GM19043 (cell line): ENCODE results near the gene OTX1.
"Not testable (repeated sequence)": the region's sequence is repeated elsewhere in the genome, so short reads cannot be mapped to it uniquely, and the experiment has no call there.

Source experiments
- ATAC-seq: cut with Tn5 transposase; IDR thresholded peaks from one replicate; pipeline ENCODE4 v1.9.1; 2021; ENCODE audit warnings: low read depth; ENCODE audit not compliant: unreplicated experiment

The OTX1 gene

DNA sequence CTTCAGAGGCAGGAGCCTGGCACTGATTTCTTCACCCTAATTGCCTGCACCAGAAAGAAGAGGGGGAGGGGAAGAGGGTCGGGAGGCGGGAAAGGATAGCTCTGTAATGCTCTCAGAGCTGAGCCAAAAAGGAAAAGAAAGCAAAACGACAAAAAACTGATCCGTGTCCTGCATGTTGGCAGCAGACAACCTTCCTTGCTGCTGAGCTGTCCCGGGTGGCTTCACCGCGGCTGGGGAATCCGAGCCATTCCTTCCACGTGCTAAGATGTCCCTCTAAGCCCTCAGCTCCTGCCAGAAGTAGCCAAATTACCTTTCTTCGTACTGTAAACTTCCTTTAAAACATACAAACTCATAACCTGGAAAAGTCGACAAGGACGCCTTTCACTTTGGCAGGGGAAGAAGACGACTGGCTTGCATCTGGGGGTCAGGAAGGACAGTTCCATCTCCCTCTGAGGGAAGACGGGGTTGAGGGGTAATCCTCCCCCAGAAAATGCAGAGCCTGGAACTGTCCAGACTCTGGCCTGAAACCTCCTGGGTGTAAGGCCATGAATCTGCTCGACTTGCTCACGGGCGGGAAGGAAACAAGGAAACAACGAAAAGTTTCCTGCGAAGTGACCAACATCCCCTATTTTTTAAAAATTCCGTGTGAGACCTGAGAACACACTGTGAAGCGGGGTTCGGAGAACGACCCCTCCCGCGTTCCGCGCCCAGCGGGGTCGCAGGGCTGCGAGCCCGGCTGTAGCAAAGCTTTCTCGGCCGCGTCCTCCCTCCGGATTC is 7.7 kb downstream of the OTX1 start:
- no peak for ATAC-seq

DNA sequence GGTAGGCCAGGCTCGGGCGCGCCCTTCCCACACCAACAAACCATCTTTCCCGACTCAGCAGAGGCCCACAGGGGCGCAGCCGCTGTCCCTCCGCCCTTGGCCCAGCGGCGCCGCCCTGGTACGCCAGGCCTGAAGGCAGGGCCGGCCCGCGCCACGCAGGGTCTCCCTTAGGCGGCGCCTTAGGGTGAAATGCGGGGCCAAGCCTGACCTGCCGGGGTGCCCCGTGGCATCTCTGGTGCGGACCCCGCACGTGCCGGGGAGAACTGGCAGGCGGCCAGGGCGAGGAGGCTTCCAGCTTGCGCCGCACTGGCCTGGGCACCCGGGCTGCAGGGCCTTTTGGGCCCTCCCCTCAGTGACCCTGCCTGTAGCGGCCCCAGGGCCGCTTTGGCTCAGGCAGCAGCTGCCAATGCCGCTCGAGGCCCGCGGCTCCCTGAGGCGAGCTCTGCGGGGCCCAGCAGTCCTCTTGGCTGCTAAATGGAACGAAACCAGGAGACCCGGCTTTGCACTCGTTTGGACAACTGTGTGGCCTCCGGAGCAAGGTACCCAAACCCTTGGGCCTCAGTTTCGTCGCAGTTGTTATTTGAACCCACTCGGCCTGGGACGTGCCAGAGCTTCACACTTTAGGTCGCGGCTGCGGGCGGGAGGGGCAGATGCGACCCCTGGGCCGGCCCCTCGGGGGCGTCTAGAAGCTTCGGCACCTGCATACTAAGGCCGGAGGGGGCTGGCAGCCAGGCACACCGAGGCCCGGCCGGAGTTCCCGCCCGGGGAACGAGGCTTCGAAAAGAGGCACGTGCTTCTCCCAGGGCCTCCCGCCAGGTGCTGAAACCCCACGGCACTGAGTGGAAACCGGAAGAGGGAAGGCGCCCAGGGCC is 8.5 kb downstream of the OTX1 start:
- no peak for ATAC-seq

DNA sequence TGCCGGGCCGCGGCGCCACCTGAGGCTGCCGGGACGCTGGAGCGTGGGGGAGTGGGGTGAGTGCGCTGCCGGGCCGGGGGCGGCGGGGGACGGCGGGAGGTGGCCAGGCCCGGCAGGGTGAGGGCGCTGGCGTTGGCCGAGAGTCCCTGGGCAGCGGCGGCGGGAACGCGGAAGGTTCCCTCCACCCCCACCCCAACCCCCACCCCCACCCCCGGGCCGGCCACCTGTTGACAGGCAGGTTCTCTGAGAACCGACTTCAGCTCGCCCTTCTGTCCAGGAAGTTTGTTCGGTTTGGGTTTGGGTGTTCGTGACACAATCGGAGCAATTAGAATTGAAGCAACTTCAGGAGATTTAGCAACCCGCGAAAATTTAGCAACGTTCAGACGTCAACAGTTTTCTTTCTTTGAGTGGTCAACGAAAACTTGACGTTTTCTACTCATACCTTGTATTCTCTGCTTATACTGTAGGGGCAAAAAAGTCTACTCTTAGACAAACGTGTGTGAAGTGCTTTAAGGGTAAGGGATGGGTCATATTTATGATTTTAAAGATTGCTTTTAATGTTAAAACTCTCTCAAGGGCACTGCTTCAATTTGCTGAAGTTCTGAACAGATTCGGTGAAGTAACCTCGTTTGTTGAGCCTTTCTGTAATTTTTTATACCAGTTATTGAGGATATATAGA is 9.3 kb downstream of the OTX1 start:
- ATAC-seq, result no peak

DNA sequence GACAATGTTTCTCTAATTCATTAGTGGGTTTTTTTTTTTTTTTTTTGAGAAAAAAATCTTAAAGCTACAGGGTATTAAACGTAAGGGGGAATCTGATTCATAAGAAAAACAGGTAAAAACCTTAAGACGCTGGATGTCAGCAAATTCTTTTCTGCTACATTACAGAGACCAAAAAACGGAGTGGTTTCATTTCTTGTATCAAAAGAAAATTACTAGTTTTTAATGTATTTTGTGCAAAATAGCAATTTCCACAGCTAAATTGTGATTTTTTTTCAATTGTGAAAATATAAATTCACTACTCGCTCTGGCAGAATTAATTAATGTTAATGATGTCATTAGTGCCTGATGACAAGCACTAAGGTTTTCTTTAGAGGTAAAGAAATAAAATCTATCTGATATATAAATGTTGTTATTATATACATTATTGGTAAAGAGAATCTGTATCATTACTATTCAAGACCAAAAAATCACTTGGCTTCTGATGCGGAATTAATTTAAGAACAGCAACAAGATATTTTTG is 9.9 kb downstream of the OTX1 start:
- ATAC-seq, result no peak

DNA sequence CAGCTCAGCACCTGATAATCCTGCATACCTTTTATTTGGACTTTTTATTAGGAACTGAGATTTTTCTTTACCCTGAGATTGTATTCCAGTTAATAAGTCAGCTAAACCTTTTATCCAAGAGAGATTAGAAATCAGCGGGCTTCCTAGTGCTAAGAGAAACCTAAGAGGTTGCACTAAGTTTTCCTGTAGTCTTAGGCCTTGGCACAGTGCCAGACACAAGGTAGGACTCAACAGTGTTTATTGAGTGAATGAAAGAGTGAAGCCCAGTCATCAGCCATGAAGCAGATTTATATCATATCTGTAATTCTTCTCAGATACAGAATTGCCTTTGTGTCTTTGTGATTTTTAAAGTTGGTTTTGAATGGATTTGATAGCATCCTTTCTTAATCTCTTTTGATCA is 13.6 kb downstream of the OTX1 start:
- ATAC-seq, result no peak

DNA sequence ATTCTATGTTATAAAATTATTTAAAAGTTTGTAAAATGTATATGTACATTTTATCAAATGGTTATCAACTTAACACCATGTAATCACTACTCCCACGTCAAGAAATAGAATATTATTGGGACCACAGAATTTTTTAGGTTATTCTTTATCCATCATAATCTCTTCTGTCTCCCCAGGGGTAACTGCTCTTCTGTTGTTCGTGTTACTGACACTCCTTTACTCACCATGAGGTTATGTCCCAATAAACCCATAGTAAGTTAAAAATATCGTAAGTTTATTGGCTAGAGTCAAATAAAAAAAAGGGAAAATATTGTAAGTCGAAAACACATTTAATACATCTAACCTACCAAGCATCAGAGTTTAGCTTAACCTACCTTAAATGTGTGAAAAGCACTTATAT is 14.0 kb downstream of the OTX1 start:
- ATAC-seq, result no peak

DNA sequence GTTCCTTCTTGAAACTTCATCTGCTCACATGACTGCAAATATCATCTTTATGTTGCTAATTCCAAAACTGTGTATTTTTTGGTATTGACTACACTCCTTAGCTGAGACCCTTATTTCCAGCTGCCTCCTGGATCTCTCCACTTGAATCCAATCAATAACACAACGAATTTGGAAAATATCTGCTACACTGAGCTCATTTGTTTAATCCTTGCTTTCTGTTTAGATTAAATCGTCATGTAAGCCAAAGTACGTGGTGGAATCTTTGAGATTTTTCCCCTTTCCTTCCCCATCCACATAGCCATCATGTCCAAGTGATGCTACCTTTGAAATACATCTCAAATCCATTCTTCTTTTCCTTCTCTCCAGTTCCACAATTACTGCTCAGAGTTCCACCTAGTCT is 15.6 kb downstream of the OTX1 start:
- no peak for ATAC-seq

DNA sequence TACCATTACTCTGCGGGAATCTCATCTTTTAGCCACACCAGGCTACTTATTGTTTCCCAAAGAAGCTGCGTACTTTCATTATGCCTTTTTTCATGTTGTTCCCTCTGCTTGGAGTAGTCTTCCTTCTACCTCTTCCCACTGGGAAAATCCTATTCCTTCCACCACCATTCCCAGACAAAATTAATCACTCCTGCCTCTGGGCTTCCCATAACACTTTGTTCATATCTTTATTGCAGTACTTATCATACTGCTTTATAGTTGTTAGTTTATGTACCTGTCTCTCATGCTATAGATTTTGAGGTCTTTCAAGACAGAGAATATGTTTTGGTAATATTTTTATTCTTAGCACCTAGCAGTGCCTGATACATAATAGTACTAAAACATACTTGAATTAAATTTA is 16.2 kb downstream of the OTX1 start:
- ATAC-seq, result no peak

DNA sequence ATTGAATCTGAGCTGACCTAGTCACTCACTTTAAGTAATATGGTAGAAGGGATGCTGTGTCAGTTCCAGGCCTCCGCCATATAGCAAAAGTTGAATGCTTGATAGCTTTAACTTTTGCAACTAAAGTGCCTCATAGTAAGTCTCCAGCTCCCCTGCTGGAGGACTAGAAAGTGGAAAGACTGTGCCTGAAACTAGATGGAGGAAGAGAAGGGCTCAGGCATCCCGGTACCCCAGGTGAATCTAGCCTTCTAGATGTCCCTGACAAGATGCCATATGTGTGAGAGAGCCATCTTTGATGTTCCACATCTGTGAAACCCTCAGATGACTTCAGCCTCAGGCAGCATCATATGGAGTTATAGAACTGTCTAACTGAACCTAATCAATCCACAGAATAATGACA is 21.0 kb downstream of the OTX1 start:
- ATAC-seq, result no peak

DNA sequence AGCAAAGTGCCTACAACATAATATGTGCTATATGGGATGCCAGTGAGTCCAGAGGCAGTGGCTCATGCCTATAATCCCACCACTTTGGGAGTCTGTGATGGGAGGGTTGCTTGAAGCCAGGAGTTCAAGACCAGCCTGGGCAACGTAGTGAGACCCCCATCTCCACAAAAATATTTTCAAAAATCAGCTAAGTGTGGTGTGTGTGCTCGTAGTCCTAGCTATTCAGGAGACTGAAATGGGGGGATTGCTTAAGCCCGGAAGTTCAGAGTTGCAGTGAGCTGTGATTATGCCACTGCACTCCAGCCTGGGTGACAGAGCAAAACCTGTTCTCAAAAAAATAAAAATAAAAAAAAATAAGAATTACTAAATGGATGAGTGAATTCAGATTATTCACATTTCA is 23.4 kb downstream of the OTX1 start:
- ATAC-seq, result no peak

DNA sequence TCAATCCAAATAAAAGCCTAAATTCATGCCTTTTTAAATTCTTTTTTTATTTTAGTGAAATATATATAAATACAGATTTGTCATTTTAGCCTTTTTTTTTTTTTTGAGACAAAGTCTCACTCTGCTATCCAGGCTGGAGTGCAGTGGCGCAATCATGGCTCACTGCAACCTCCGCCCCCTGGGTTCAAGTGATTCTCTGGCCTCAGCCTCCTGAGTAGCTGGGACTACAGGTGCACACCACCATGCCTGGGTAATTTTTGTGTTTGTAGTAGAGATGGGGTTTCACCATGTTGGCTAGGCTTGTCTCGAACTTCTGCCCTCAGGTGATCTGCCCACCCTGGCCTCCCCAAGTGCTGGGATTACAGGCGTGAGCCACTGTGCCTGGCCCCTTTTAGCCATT is 23.8 kb downstream of the OTX1 start:
- ATAC-seq, result not testable (repeated sequence)

DNA sequence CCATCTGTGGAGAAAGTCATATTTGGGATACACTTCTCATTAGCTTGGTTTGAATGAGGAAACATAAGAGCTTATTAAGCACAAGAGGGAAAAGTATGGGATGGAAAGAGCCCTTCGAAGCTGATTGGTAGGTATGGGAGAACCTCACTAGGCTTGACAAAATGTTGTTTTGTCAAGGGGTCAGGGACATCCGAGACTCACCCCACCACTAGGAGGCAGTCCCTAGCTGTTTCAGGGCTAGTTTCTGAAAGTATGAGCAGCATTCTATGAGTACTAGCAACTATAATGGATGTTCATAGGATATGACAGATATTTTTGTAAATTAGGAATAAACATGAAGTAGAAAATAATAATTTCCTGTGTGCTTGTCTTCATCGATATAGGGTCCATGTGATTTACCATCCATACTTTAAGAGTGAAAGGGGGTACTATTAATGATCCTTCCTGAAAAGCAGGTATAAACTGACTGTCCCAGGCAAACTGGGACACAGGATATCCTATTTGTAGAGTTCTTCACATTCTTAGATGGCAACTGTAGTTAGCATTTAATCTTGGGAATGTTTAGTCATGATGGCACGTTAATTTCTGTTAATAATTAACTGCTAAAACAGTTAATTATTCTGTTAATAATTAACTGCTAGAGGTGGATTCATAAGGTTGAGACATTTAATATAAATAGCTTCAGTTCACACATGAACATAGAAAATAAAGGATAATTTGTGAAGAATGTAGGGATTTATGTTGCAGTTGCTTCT is 28.4 kb downstream of the OTX1 start:
- ATAC-seq, result no peak

DNA sequence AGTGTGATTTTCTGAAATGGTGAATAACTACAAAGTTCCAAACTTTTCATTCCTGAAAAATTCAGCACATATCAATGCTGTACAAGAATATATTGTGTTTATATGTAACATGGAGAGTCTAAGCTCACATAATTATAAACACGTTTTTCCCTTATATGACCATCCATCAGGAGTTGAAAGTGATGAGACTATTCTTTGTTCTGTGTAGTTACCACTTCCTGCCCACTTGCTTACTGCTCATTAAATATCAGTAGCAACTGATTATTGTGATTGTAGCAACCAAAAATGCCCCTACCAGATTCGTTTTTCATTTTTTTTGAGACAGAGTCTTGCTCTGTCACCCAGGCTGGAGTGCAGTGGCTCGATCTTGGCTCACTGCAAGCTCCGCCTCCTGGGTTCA is 30.8 kb downstream of the OTX1 start:
- ATAC-seq, result no peak

DNA sequence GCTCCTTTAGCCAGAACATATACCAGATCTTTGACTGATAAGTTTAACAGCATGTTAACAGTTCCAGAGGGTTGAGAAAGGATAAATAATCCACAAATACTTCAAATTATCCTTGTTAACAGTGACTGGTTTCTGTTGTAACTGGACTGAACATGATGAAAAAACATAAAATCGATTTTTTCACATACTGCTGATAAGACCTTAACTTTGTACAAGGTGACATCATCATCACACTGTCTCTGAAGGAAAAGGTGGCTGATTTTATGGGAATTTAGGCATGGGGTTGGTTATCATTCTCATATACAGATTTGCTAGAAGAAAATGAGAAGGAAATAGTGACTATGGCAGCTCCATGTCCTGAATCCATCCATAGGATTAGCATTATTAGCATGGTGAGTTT is 36.1 kb downstream of the OTX1 start:
- no peak for ATAC-seq

DNA sequence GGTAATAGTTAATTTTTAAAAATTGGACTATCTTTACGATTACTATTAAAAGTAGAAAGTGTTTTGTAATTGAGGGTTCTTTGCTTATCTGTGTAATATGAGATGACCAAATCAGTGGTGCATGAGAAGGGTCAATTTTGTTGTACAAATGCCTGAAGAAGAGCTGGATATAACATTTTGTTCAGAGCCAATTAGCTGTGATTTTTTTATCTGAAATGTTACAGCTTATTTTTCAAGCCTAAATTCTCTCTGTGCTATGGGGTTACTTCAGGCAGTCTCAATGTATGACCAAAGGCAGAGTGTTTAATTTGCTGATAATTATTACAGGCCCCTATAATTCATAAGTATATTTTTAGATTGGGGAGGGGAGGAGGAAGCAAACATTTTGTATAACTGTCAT is 41.8 kb downstream of the OTX1 start:
- no peak for ATAC-seq

DNA sequence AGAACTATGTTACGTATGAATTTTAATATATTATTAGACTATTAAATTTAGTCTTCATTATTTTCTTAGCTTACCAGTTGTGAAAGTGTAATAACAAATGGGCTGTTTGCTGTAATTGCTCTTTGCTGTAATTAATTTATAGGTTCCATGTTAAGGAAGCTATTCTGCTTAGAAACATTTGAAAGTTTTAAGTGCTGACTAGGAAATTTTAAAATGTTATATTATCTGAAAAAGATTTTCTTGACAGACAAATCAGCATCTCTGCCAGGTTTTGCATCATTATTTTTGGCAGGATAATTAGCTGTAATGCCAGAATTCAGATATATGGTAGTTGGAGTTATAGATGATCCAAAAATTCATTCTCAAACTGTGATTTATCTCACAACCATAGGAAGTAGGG is 42.2 kb downstream of the OTX1 start:
- no peak for ATAC-seq

DNA sequence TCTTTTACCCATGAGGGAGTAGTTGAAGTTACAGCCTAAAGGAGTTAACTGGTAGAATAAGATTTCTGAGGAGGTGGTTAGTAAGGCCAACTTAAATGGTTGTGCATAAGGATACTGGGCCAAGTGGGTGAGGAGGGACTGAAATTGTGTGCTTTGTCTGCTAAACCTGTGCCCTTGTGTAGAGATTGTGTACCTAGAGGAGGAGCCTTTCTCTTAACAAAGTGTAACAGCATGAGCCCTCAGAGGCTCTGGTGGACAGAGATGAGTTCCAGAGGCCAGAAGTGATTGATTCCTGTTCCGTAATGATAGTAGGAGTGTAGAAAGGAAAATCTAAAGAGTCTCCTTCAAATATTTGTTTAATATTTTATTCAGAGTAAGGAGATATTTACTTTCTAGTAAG is 42.9 kb downstream of the OTX1 start:
- no peak for ATAC-seq

DNA sequence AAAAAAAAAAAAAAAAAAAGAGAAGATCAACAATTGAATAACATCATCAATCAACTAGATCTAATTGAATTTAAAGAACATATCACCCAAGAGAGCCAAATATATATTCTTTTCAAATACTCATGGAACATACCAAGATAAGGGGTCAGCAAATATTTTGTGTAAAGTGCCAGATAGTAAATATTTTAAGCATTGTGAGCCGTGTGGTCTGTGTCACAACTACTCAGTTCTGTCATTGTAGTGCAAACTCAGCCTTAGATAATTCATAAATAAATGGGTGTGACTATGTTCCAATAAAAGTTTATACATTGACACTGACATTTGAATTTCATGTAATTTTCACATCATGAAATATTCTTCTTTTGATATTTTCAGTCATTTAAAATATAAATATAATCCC is 45.9 kb downstream of the OTX1 start:
- no peak for ATAC-seq

DNA sequence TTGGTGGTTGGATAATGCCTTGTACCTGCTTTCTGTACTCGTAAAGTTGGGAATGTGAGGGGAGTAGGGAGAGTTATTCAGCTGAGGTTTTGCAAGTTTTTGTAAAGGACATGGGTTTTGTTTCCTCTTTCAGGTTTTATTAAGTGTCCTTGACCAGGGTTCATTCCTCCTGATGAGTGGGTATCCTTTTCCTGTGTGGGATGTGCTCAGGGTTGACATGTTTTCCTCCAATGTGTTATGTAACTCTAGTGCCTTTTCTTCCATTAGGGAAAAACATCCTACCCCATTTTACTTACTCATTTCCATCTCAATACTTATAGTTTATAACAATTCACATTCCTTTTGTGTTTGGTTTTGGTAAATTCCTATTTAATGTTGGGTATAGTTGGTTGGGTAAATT is 48.4 kb downstream of the OTX1 start:
- no peak for ATAC-seq

DNA sequence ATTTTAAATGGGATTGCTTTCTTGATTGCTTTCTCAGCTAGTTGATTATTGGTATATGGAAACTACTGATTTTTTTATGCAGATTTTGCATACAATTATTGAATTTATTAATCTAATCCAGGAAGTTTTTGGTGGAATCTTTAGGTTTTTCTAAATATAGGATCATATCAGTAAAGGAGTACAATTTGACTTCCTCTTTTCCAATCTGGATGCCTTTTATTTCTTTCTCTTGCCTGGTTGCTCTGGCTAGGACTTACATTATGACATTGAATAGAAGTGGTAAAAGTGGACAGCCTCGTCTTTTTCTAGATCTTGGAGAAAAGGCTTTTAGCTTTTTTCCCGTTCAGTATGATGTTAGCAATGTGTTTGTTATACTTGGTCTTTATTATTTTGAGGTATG is 51.3 kb downstream of the OTX1 start:
- no peak for ATAC-seq

DNA sequence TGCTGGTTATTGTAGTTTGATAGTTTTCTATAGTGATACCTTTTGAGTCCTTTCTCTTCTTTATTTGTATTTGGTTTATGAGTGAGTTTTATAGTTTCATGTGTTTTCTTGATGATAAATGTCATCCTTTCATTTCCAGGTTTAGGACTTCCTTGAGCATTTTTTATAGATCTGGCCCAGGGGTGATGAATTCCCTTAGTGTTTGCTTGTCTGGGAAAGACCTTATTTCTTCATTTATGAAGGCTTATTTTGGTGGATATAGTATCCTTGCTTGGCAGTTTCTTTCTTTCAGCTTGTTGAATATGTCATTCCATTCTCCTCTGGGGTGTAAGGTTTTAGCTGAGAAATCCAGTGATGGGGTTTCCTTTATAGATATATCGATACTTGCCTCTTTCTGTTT is 53.9 kb downstream of the OTX1 start:
- no peak for ATAC-seq
